ENCODE measurements around the gene PRORP.

The PRORP gene

DNA sequence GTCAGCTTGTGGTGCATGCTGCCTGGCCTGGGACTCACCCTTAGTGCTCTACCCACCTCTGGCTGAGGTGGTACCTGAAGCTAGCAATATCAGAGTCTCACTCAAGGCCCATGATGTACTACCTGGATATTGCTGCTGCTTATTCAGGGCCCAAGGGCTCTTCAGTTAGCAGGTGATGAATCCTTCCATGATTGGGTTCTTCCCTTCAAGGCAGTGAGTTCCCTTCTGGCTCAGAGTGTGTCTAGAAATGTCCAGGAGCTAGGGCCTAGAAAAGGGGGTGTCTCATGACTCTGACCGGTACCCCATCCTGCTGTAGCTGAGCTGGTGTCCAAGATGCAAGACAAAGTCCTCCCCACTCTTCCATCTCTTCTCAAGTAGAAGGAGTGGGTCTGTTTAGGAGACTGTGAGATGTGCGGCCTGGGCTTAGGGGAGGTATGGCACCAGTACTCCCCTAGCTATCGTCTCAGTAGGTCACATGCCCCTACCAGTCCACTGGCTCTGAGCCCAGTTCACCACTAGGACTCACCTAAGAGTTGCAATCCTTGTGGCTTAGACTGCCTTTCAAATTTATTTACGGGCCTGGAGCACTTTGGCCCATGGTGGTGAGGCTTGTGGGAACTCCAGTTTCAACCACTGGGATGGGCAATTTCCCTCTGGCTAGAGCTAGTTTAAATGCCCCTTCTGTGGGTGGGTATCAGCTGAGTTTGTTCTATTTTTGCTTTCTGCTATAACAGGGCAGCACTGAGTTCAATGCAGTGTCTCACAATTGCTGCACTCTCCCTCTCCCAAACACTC is 12.2 kb downstream of the PRORP start:
- no peak for DNase-seq (ENCODE audit: low spot score)
- no peak for TF ChIP-seq CTCF (IDR thresholded peaks at IDR 0.05; ENCODE audit: borderline replicate concordance, control extremely low read depth, extremely low read depth, insufficient read depth, missing control alignments)
- in situ Hi-C loops (cut with MboI; ENCODE audit: low sequenced_read_pairs, unreplicated experiment), result no loop called here

DNA sequence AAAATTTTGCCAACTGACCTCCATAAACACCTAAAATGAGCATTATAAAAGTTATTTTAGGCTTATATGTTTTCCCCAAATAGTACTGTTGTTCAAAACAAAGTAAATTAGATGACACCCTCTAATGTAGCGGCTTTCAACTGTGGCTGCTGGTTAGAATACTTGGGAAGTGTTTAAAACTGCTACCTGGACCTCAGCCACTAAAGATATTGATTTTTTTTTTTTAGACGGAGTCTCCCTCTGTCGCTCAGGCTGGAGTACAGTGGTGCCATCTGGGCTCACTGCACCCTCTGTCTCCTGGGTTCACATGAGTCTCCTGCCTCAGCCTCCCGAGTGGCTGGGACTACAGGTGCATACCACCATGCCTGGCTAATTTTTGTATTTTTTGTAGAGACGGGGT is 16.2 kb downstream of the PRORP start:
- TF ChIP-seq CTCF (IDR thresholded peaks at IDR 0.05; ENCODE audit: borderline replicate concordance, control extremely low read depth, extremely low read depth, insufficient read depth, missing control alignments), result no peak
- in situ Hi-C loops (cut with MboI; ENCODE audit: low sequenced_read_pairs, unreplicated experiment), result no loop called here

DNA sequence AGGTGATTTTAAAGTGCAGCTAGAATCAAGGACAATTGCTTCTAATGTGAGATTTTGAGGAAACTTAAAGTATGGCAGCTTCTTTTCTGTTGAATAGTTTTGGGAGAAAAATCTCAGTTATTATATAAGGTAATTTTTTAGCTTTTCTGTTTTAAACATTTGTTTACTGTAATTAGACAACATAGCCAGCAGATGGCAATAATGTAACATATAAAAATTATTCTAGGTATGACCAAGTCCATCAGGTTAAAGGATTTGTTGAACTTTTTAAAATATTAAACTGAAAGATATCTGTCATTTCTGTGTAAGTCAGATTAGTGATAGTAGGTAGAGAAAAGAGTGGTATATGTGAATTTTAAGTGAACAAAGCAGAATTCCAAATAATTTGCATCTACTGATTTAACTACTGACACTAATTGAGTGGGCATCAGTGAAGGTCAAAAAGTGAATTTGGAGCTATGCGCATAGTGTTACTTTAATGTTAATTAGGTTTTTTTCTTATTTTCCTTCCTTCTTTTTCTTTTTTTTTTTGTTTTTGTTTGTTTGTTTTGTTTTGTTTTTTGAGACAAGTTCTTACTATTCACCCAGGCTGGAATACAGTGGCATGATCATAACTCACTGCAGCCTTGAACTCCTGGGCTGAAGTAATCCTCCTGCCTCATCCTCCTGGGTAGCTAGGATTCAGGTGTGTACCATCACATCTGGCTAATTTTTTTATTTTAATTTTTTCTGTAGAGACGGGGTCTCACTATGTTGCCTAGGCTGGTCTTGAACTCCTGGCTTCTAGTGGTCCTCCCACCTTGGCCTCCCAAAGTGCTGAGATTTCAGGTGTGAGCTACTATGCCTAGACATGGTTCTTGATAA is 18.6 kb downstream of the PRORP start:
- no peak for TF ChIP-seq CTCF (IDR thresholded peaks at IDR 0.05; ENCODE audit: borderline replicate concordance, control extremely low read depth, extremely low read depth, insufficient read depth, missing control alignments)
- in situ Hi-C loops (cut with MboI; ENCODE audit: low sequenced_read_pairs, unreplicated experiment), result loop anchor here (5.0 to 10.0 kb wide), 2 partner anchors 271 to 544 kb away; no protein-coding TSS in a partner anchor
- no peak for DNase-seq (ENCODE audit: low spot score)

More for the DNA sequence above, 16.2 kb downstream of the PRORP start:
- DNase-seq (ENCODE audit: low spot score), result no peak

DNA sequence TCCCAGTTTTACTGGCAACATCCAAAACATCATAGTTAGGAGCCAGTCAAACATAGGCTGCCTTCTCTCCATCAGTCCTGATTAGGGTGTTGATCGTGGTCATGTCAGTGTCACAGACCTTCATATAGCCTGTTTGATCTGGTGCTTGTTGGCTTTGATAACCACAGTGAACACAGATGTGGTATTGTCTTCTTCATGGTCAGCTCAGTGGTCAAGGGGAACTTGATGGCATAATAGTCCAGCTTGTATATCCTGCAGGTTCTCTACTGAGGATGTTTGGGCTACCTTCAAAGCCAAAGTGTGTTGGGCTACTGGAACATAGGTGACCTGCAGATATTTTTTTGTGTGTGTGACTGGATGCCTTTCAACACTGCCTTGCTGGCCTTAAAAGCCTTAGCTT is 21.7 kb downstream of the PRORP start:
- TF ChIP-seq CTCF (IDR thresholded peaks at IDR 0.05; ENCODE audit: borderline replicate concordance, control extremely low read depth, extremely low read depth, insufficient read depth, missing control alignments), result no peak
- in situ Hi-C loops (cut with MboI; ENCODE audit: low sequenced_read_pairs, unreplicated experiment), result loop anchor here (5.0 to 10.0 kb wide), 2 partner anchors 268 to 541 kb away; no protein-coding TSS in a partner anchor
- no peak for DNase-seq (ENCODE audit: low spot score)

DNA sequence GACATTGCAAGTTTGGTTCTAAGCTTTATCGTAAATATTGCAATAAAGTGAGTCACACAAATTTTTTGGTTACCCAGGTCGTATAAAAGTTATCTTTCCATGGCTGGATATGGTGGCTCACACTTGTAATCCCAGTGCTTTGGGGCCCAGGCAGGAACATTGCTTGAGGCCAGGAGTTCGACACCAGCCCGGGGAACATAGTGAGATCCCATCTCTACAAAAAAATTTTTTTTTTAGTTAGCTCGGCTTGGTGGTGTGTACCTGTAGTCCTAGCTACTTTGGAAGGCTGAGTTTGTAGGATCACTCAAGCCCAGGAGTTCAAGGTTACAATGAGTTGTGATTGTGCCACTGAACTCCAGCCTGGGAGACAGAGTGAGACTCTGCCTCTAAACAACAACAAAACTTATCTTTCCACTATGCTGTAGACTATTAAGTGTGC is 24.4 kb downstream of the PRORP start:
- in situ Hi-C loops (cut with MboI; ENCODE audit: low sequenced_read_pairs, unreplicated experiment), result loop anchor here (10.0 kb wide), 1 partner anchor 538 kb away; no protein-coding TSS in a partner anchor
- no peak for DNase-seq (ENCODE audit: low spot score)
- no peak for TF ChIP-seq CTCF (IDR thresholded peaks at IDR 0.05; ENCODE audit: borderline replicate concordance, control extremely low read depth, extremely low read depth, insufficient read depth, missing control alignments)

GRCh38 chr14:35147186-35147585 is 24.8 kb downstream of the PRORP start:
- no peak for TF ChIP-seq CTCF (IDR thresholded peaks at IDR 0.05; ENCODE audit: borderline replicate concordance, control extremely low read depth, extremely low read depth, insufficient read depth, missing control alignments)
- DNase-seq (ENCODE audit: low spot score), result no peak
- in situ Hi-C loops (cut with MboI; ENCODE audit: low sequenced_read_pairs, unreplicated experiment), result loop anchor here (10.0 kb wide), 1 partner anchor 538 kb away; no protein-coding TSS in a partner anchor

Measured in GM13976 (cell line).